Prostate gland (tissue), 2 donors: ENCODE results near the gene NR6A1. TPM values are rescaled to one million over a fixed set of nuclear protein-coding genes. Genes with fewer than 3 reads are reported as not detected.

Experiments
- DNase-seq: peaks from one replicate; pipeline ENCODE4 v3.0.0-alpha.2; 2019; ENCODE audit warnings: low spot score
- H3K27ac ChIP-seq, 2 donors: fragments of 200-600 bp; sonication (generic); 2 replicates each; pipeline ENCODE4 v1.5.1; 2017 to 2019
- H3K27me3 ChIP-seq: fragments of 200-600 bp; sonication (generic); replicated peaks from 2 replicates; pipeline ENCODE4 v1.5.1; 2019; ENCODE audit not compliant: insufficient read depth
- H3K36me3 ChIP-seq, 2 donors: fragments of 200-600 bp; sonication (generic); 1 replicate in 1 of 2; 2 replicates in 1 of 2; pipeline versions ENCODE4 v1.5.1 to v1.8.1; 2017 to 2019
- H3K4me1 ChIP-seq: fragments of 200-600 bp; sonication (generic); replicated peaks from 2 replicates; pipeline ENCODE4 v1.5.1; 2019
- H3K4me3 ChIP-seq, 2 donors: fragments of 200-600 bp; sonication (generic); 2 replicates each; pipeline ENCODE4 v1.5.1; 2017 to 2019
- H3K9me3 ChIP-seq: fragments of 200-600 bp; sonication (generic); 2 replicates; pipeline ENCODE4 v1.5.1; 2017
- CTCF ChIP-seq, 4 experiments: fragments of 200-600 bp in 2 of 4; fragments of 450-650 bp in 2 of 4; sonication (generic) in 2 of 4; IDR thresholded peaks; 1 replicate in 3 of 4; 2 replicates in 1 of 4; pipeline ENCODE4 v1.5.1; 2016 to 2019; ENCODE audit warnings: antibody characterized with exemption in 4 of 4, mild to moderate bottlenecking in 2 of 4, moderate library complexity in 2 of 4
- POLR2A ChIP-seq: fragments of 450-650 bp; IDR thresholded peaks from one replicate; pipeline ENCODE4 v1.6.1; 2016; ENCODE audit warnings: antibody characterized with exemption, mild to moderate bottlenecking
- POLR2AphosphoS5 ChIP-seq: sonication (generic); formaldehyde crosslinking; IDR thresholded peaks from one replicate; pipeline ENCODE4 v1.6.1; 2017; ENCODE audit warnings: antibody characterized with exemption
- WGBS: methylation state at CpG from one replicate; pipeline ENCODE4 v1.1.5; 2018; 5-methylcytosine and 5-hydroxymethylcytosine counted together
- intact Hi-C: fragments of 100-400 bp; cut with DNase I; formaldehyde crosslinking; loops from one replicate; pipeline ENCODE4 v1.14.2; 2022
- total RNA-seq, 2 donors: library from RNA; depleted of rRNA; stranded (reverse); fragments of >200 nt; gene quantifications; one replicate each; pipeline ENCODE4 v1.1.0, GENCODE V29; 2016

NR6A1 gene
- total RNA-seq, 2 donors from 2014 or later, result 1.3 to 53.7 TPM

GRCh38 chr9:124801356-124801755, 30.2 kb upstream of the NR6A1 start:
- Histone ChIP-seq H3K27ac (no peak overlapping the region), H3K27me3 (no peaks in the 10 kb centered on the region), H3K4me1 (no peaks in the 10 kb centered on the region), H3K9me3 (no peaks in the 10 kb centered on the region), H3K4me3 (no peak overlapping the region), H3K36me3 (no peaks in the 10 kb centered on the region)
- intact Hi-C loops, result no loop called here
- TF ChIP-seq POLR2A (no peak), POLR2AphosphoS5 (no peak), CTCF (IDR thresholded peaks at IDR 0.05) (no peak)
- DNase-seq, result no peak
- WGBS, result 90% methylated on average over 6 of the region's 6 CpGs

- DNase-seq, result no peak
These were observed 29.5 kb upstream of the NR6A1 start for GRCh38 chr9:124800306-124801259.

GRCh38 chr9:124799274-124800006, 28.3 kb upstream of the NR6A1 start:
- Histone ChIP-seq H3K27me3 (no peaks in the 10 kb centered on the region), H3K4me1 (no peaks in the 10 kb centered on the region), H3K27ac (no peak overlapping the region), H3K4me3 (no peak overlapping the region), H3K36me3 (no peaks in the 10 kb centered on the region), H3K9me3 (no peaks in the 10 kb centered on the region)
- DNase-seq, result no peak
- TF ChIP-seq CTCF (IDR thresholded peaks at IDR 0.05) (no peak), POLR2A (no peak), POLR2AphosphoS5 (no peak)
- intact Hi-C loops, result no loop called here
- 59% methylated on average over 13 of the region's 13 CpGs for WGBS

More at GRCh38 chr9:124800306-124801259, 29.5 kb upstream of the NR6A1 start:
- H3K4me1 ChIP-seq, result no peaks in the 10 kb centered on the region
- H3K27ac ChIP-seq, result no peak overlapping the region
- no peaks in the 10 kb centered on the region for H3K27me3 ChIP-seq
- intact Hi-C loops, result no loop called here
- no peaks in the 10 kb centered on the region for H3K9me3 ChIP-seq
- TF ChIP-seq POLR2A (no peak), CTCF (IDR thresholded peaks at IDR 0.05) (no peak), POLR2AphosphoS5 (no peak)
- WGBS, result 22% methylated on average over 15 of the region's 15 CpGs
- H3K36me3 ChIP-seq, result no peaks in the 10 kb centered on the region
- no peak overlapping the region for H3K4me3 ChIP-seq

- no peak for DNase-seq
- Histone ChIP-seq H3K9me3 (no peaks in the 10 kb centered on the region), H3K4me3 (no peak overlapping the region), H3K36me3 (no peaks in the 10 kb centered on the region), H3K27me3 (no peaks in the 10 kb centered on the region), H3K27ac (no peak overlapping the region), H3K4me1 (no peaks in the 10 kb centered on the region)
- TF ChIP-seq POLR2AphosphoS5, result no peak
- TF ChIP-seq CTCF (IDR thresholded peaks at IDR 0.05), result no peak
- no peak for TF ChIP-seq POLR2A
- 45% methylated on average over 10 of the region's 10 CpGs for WGBS
- intact Hi-C loops, result no loop called here
These were observed 26.4 kb upstream of the NR6A1 start for GRCh38 chr9:124797343-124798103.
